Stimulated activated CD8-positive, alpha-beta memory T cell treated with anti-CD3 and anti-CD28 coated beads, Interleukin-7, amount 100 ng/mL, for 4 hours (primary cell): ENCODE results near the gene UGT2A3.
"Not testable (repeated sequence)": the region's sequence is repeated elsewhere in the genome, so short reads cannot be mapped to it uniquely, and the experiment has no call there.

Experiments used
- DNase-seq, 2 donors: peaks; one replicate each; pipeline ENCODE4 v3.0.0-alpha.2; 2020; ENCODE audit warnings: low read depth in 2 of 2

The UGT2A3 gene

GRCh38 chr4:68951078-68951805 lies at the start of gene UGT2A3:
Gene UGT2A3 (minus strand): TSS chr4:68951804. CDS start chr4:68951760, 44 bp downstream.
- no peak for DNase-seq

GRCh38 chr4:68997040-68997439 lies 45.4 kb upstream of the UGT2A3 start:
- DNase-seq, result no peak

- DNase-seq, result no peak
Observed at GRCh38 chr4:68995292-68995691, 43.7 kb upstream of the UGT2A3 start.

DNA sequence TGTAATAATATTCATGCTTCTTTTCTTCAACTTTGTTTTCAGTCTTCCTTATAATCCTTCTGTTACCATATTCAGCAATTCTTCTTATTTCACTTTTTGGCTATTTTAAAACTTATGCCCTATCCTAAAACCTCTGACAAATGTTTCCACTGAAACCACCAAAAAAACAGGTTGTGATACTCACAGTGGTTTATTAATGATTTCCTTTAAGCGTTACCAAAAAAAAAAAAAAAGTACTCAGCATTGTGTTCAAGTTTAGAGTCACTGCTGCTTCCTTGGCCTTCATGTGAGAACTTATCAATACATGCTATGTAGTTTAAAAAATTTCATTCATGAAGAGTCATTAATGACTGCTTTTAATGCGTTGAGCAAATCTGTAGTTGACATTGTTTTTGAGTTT lies 35.4 kb upstream of the UGT2A3 start:
- DNase-seq, result no peak

DNA sequence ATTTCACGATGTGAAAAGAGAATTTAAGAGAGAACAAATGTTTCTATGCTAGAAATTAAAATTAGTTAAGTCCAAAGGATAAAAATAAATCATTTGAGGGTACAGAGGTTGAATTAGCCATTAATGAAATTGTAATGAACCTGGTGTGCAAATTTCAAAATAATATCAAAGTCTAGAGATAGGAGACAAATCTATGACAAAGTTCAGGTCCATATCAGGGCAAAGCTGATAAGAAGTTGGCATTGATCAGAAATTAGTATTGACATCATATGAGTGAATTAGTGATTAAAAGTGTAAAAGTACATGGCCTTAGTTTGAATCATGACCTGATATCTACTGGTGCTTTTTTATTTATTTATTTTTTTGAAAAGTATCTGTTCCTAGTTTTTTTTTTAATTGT lies 33.8 kb upstream of the UGT2A3 start:
- no peak for DNase-seq

DNA sequence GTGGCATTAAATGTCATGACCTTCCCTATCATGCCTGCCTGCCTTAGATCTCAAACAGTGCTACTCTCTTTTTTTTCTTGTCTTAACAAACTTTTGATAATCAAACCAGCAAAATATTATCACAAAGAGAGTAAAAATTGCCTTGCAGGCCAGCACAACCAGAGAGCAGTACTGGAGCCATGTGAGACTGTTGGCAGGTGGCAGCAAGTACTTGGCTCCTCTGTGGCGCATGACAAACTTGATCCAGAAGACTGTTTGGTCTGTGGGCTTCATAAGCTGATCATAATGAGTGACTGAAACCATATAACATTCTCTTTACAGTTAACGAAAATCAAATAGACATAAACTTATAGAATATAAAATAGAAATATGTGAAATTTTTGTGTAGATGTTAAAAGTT lies 33.3 kb upstream of the UGT2A3 start:
- DNase-seq, result no peak

DNA sequence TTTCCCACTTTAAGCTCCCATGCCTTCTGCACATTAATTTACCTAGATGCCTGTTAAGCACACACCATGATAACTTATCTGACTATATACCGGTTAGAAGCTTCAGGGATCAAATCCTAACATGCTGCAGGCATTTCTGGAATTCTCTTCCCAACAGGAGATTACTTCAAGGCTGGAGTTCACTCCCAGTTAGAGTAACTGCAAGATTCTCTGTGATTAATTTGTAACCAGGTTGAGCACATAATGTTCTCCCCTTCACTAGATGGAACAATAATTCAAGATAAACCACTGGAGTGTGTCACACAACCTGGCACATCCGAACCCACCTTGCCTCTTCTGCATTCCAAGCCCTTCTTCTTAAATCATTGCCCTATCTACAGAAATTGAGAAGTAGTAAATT lies 11.8 kb upstream of the UGT2A3 start:
- DNase-seq, result no peak

DNA sequence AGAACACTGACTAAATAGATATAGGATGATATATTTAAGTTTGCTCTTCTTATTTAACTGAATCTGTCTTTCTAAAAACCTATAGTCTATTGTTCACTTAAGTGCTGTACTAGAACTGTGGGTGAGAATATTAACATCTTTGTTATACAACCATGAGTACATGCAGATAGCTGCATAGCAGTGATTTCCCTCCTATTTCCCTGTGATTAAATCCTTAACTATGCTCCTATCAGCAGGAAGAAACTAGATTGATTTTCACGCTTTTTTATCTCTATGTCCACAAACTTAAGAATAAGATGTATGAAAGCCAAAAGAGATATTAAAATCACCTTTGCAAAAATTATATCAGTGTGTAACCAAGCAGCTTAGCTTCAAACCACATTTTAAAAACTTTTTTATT lies 11.3 kb upstream of the UGT2A3 start:
- no peak for DNase-seq

- no peak for DNase-seq
Observed at GRCh38 chr4:68960294-68961163, 8.9 kb upstream of the UGT2A3 start.

- DNase-seq, result not testable (repeated sequence)
Observed at GRCh38 chr4:68959085-68959484, 7.5 kb upstream of the UGT2A3 start.

DNA sequence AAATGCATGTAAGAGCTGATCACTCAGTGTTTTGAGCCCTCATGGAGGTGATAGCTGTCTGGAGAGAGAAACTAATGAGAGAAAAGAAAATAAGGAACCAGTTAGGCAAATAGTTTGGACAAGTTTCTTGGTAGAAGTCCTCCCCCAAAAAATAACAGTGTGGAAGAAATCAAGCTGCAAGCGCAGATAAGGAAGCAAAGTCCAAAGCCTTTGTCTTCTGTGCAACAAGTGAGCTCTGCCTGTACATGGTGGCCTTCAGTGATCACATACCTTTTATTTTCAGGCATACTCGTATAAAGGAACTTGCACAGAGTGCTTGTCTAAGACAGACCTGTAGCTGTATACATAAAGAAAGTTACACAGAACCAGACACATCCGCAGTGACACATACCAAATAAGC lies 2.5 kb upstream of the UGT2A3 start:
- DNase-seq, result no peak

- no peak for DNase-seq
Observed at GRCh38 chr4:68953056-68953596, 1.5 kb upstream of the UGT2A3 start.

DNA sequence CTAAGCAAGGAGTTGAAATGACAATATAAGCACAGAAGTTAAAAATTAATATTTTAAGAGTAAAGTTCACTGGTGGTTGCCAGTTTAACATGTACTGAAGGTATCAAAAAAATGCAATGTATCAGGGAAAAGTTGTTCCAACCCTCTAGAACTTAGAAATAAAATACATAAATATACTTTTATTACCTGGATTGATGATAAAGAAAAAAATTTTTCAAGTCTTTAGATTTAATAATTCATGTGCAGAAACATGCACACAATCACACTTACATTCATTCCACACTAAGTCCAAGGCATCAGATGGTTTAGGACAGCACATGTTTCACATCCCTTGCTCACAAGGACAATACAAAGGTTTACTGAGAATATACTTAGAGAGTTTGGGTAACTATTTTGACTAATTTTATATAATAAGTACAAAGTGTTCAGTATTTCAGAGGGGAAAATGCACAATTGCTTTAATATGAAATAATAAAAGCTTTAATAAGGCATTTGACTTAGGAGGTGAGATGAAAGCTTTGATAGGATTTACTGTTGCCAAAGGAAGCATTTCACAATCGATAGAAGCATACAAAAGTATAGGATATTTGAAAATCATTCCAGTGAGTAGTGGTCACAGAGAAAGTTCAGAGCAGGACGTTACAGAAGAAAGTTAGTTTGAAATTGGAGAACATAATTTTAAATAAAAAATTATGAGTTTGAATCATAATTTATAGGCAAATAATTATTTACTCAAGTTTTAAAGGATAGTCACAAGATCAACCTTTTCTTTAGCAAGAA lies 392 bp upstream of the UGT2A3 start:
- no peak for DNase-seq

DNA sequence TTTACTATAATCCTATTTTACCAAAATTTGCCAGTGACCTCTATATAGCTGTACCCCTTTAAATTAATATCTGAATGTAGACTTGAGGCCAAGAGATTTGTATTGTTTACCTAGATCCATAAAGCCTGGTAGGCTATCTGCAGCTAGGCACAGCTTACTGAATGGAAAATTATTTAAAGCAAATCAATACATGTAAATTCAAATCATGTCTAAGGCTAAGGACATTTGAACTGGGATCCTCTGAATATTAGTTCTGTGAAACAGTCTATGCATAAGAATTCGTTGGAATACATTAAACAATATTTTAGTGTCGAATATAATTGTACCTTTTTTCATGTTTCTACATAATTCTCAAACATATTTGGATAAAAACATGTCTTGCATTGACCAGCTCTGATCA lies 1.6 kb downstream of the UGT2A3 start:
- no peak for DNase-seq

GRCh38 chr4:68948985-68949384 lies 2.6 kb downstream of the UGT2A3 start:
- DNase-seq, result no peak

DNA sequence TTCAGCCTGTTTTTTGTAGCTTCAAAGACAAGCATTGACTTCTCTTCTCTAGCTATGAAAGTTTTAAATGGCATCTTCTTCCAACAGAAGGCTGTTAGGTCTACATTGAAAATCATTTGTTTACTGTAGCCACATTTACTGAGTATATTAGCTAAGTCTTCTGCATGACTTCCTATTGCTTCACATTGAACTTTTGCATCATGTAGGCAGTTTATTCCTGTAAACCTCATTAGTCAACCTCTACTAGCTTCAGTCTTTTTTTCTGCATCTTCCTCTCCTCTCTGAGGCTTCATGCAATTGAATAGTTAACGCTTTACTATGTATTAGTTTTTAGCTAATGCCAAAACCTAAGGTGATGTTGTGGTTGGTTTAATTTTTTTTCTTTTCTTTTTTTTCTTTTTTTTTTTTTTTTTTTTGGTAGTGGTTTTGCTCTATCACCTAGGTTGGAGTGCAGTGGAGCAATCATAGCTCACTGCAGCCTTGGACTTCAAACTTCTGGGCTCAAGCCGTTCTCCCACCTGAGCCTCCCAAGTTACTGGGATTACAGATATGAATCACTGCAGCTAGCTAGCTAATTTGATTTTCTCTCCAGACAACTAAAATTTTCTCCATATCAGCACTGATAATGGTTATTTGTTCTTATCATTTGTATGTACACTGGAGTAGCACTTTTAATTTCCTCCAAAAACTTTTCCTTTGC lies 3.4 kb downstream of the UGT2A3 start:
- no peak for DNase-seq

DNA sequence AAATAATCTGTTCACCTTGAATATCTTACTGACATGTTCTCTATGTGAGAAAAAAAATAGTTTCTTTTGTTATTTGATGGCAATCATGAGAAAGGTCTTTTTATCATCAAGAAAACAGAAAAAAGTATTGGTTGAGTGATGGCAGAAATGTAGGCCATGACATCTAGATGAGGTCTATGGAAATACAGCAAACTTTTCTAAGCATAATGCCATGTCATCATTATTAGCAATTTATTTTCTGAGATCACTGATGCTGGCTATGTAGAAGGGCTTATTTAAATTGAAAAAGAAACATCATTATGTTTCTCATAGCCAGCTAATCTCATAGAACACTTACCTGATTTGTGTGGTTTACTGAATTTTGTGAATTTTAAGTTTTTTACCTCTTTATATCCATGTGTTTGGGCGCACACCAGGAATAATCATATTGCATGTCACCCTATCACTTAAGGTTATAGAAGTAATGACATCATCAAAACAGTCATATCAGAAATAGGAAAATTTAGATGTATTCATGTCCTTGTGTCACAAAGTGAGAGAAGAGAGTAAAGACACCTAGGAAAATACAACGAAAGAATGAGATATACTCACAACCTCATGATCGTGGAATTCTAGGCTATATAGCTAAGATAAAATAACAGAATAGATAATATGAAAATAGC lies 22.4 kb downstream of the UGT2A3 start:
- DNase-seq, result no peak

GRCh38 chr4:68927165-68927564 lies 24.4 kb downstream of the UGT2A3 start:
- DNase-seq, result no peak

DNA sequence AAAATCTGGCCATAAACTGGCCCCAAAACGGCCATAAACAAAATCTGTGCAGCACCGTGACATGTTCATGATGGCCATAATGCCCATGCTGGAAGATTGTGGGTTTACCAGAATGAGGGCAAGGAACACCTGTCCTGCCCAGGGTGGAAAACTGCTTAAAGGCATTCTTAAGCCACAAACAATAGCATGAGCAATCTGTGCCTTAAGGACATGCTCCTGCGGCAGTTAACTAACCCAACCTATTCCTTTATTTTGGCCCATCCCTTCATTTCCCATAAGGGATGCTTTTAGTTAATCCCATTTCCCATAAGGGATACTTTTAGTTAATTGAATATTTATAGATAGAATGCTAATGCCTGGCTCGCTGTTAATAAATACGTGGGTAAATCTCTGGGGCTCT lies 29.4 kb downstream of the UGT2A3 start:
- not testable (repeated sequence) for DNase-seq

- no peak for DNase-seq
Observed at GRCh38 chr4:68921051-68921450, 30.6 kb downstream of the UGT2A3 start.

DNA sequence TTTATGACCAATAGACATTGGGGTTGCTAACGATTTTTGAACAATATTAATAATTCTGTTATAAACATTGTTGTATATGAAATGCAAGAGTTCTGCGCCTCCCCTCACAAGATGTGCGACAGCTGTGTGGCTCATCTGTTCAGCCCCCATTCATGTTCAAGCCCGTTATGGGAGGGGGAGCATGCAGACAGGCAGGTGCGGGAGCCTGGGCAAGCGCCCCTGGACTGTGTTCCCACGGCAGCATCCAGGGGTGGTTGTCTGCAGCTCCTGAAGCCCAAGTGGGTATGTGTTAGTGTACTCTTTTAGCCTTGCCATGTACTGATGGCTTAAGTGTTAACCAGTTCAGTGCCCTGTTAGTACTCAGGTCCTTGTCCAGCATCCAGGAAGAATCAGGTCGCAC lies 34.6 kb downstream of the UGT2A3 start:
- no peak for DNase-seq
